CD4-positive, alpha-beta T cell treated with Interleukin-15 for 4 hours (primary cell): ENCODE results near the gene BCKDK.
"Not testable (repeated sequence)": the region's sequence is repeated elsewhere in the genome, so short reads cannot be mapped to it uniquely, and the experiment has no call there.

Experiments used
- DNase-seq: peaks from one replicate; pipeline ENCODE4 v3.0.0-alpha.2; 2020; ENCODE audit warnings: low spot score

Gene BCKDK

DNA sequence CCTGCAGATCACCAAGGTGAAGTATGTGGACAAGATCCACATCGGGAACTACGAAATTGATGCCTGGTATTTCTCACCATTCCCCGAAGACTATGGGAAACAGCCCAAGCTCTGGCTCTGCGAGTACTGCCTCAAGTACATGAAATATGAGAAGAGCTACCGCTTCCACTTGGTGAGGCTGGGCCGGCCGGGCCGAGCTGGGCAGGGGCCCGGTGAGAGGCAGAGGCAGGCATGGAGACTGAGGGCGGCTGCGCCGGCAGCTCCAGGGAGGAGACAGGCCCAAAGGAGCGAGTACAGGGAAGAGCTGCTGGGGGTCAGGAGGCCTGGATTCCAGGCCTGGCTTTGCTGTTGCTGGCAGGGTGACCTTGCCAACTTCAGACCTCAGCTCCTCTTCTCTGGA is 19.0 kb downstream of the BCKDK start:
- DNase-seq, result no peak

- DNase-seq, result no peak
Observed at GRCh38 chr16:31128711-31129567, 20.8 kb downstream of the BCKDK start.

- DNase-seq, result no peak
Observed at GRCh38 chr16:31129568-31130335, 21.6 kb downstream of the BCKDK start.

DNA sequence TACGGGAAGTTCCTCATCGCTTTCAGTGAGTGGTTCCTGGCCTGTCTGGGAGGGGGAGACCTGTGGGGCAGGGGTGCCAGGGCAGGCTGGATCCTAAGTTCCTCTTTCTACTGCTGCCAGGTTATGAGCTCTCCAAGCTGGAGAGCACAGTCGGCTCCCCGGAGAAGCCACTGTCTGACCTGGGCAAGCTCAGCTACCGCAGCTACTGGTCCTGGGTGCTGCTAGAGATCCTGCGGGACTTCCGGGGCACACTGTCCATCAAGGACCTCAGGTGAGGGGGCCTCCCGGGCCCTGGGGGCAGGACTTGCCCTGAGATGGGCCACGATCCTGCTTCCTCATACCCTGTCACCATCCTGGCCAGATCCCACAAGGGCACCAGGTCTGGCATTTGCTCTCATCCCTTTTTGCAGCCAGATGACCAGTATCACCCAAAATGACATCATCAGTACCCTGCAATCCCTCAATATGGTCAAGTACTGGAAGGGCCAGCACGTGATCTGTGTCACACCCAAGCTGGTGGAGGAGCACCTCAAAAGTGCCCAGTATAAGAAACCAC is 22.2 kb downstream of the BCKDK start:
- DNase-seq, result no peak

DNA sequence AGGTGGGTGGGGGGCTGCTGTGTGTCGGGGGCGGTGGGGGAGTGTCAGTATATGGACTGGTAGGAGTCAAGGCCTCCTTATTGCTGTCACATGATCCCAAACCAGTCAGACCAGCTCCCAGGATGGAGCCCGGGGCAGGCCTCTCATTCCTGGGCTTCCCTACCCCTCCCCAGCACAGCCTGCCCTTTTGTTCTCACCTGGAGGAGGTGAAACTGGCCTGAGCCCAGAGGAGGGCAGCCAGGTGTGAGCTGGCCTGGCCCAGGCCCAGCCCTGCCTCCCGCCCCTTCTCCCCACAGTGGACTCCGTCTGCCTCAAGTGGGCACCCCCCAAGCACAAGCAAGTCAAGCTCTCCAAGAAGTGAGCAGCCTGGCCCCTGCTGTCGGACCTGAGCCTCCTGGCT is 22.7 kb downstream of the BCKDK start:
- no peak for DNase-seq

DNA sequence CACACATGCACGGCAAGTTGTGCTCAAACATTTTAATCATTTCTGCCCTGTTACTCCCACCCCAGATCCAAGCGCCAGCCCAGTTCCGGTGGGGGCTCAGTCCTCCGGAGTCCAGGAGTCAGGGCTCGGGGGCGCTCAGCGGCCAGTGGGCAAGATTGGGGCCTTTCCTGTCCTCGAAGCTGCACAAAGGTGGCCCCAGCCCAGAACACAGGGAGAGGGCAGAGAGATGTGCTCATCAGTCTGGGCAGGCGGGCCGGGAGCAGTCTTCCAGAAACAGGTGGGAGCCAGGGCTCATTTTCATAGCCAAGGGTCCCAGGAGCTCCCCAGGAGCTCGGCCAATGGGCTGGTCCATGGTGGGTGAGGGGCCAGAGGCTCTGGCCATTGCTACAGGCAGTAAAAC is 23.2 kb downstream of the BCKDK start:
- DNase-seq, result no peak

DNA sequence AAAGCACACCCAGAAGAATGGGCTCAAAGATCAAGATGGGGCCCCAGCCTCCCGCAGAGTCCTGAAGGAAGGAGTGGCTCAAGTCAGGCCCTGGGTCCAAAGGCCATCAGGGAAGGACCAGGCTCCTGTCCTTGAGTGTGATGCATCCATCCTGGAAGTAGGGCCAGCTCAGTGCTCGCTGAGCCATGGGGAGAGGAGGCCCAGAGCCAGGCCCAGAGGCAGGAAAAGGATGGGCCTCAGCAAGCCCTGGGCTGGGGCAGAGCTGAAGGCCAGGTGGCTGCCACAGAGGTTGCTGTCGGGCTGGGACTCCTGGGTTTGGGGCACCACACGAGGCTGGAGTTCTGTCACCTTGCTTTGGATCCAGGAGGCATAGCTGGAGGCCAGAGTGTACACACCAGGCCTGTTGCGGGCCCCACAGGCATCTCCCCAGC is 23.7 kb downstream of the BCKDK start:
- no peak for DNase-seq

DNA sequence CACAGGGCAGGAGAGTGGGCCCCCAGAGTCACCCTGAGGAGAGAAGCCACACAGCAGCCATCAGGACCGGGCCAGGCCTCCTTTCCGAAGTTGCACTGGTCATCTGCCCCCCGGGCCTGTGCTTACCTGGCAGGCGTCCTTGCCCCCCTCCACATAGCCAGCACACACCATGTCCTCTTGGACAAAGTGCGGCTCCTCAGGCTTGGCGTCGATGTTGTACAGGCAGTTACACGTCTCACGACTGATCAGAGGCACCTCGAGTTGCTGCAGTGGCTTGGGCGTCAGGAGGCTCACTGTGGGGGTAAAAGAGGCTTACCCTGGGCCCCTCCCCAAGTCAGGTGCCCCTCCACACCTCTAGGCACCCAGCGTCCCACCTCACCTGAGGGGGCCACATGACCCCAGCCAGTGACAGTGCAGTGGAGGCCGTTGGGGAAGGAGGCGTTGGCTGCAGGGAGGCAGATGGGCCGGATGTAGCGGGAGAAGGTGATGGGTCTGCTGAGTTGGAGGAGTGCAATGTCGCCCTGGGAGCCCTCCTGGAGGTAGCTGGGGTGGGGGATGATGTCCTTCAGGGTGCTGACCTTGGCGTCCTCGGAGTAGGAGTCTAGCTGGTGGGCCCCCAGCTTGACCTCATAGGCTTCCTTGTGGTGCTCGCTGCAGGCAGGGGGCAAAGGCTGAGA is 24.3 kb downstream of the BCKDK start:
- no peak for DNase-seq

GRCh38 chr16:31133046-31133501 is 24.9 kb downstream of the BCKDK start:
- DNase-seq, result no peak

DNA sequence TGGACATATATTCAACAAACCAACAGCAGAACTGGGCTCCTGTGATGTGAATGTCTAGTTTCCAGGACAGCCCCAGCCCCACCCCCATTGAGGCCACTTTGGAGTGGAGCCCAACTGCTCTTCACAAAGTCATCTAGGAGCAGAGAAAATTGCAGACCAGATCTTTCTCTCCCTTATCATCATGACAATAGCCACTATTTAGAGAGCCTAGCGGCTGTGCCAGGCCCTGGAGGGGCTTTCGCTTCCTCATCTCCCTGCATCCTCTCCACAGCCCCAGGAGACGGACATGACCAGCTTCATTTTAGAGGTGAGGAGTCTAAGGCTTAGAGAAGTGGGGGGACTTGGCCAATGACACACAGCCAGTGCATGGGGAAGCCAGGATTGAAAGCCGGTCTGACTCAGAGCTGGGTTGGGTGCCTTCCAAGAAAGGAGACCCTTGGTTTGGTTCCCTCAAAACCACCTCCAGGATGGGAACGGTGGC is 25.9 kb downstream of the BCKDK start:
- DNase-seq, result no peak

DNA sequence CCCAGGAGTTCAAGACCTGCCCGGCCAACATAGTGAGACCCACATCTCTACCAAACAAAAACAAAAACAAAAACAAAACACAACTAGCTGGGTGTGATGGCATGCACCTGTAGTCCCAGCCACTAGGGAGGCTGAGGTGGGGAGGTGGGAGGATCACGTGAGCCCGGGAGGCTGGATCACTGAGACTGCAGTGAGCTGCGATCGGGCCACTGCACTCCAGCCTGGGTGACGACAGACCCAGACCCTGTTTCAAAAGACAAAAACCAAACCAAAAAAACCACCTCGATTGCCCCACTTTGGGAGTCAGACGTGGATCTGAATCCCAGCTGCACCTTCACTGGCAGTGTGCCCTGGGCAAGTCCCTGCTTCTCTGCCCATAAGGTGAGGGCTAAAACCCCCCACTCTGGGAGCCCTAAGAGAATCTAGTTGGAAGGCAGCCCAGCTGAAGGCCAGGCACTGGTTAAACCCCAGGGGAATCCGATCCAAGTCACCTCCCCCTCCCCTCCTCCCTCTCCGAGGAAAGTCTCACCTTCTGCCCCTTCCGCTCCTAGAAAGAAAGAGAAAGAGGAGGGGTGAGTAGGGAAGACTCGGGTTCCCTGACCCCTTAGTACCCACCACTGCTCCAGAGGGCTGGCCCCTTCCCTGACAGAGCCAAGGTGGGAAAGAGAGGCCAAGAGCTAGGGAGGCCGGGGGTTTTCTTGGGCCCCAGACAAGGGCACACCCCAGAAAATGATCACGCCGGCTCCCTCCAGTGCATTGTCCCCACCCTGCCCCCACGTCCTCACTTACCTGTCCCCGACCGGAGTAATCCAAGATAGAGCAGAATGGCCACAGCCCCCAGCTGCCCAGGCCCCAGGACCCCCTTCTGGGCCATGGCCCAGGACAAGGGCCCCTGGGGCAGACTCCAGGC is 26.7 kb downstream of the BCKDK start:
- no peak for DNase-seq

- DNase-seq, result no peak
Observed at GRCh38 chr16:31135535-31136286, 27.5 kb downstream of the BCKDK start, which contains the start of gene PRSS8. Gene PRSS8, minus strand, starts transcription at chr16:31135727. Its CDS starts 229 bp downstream, at chr16:31135498.

GRCh38 chr16:31136287-31136662 is 28.1 kb downstream of the BCKDK start:
- no peak for DNase-seq

DNA sequence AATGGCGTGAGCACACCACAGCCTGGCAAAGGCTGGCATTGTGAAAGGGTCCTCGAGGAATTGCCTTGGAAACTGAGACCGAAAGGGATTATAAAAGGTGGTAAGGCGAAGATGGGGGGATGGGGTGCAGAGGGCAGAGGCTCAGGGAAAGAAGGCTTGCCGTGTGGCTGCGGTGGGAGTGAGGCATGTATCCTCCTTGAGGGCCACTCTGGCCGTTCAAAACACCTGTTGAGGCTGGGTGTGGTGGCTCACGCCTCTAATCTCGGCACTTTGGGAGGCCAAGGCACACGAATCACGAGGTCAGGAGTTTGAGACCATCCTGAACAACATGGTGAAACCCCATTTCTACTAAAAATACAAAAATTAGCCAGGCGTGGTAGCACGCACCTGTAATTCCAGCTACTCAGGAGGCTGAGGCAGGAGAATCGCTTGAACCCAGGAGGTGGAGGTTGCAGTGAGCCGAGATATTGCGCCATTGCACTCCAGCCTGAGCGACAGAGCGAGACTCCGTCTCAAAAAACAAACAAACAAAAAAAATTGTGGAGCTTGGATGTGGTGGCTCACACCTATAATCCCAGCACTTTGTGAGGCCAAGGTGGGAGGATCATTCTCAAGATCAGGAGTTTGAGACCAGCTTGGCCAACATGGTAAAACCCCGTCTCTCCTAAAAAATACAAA is 28.8 kb downstream of the BCKDK start:
- not testable (repeated sequence) for DNase-seq

DNA sequence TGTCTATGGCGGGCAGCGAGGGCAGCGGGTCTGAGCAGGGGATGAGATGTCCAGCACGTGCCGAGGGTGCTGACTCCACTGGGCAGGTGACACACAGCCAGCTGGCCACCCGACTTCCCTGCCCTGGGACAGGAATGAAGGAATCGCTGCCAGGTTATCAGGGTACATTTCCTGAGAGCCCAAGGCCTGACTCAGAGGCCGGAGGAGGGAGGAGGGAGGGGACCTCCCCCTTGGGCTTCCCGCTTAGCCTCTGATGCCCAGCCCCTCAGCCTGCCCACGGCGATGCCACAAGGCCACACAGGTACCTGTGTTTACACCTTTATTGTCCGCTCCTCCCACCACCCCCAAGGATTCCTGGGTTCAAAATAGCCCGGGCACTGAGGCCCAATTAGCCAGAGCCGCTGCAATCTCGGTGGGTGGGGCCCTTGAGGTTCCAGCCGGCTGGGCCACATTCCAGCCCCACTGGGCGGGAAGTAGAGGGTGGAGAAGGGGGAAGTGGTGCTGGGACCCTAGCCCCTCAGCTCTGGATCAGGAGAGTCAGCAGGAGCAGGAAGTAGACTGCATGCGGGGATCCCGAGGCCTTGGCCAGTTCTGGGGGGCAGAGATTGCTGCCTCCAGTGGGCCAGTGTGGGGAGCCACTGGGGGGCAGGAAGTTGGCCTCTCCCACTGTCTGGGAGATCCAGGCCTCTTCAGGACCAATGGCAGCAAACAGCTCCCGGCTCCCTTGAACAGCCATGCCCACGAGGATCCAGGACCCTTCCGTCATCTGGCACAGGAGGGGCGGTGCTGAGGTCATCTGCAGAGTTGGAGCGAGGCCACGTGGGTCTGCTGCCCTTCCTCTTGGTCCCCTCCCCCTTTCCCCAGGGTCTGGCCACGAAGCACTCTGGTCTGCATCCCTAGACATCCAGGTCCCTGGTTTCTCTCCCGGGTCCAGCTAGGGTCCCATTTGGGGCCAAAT is 30.7 kb downstream of the BCKDK start:
- no peak for DNase-seq

GRCh38 chr16:31141071-31141469 is 32.9 kb downstream of the BCKDK start:
- not testable (repeated sequence) for DNase-seq

- DNase-seq, result no peak
Observed at GRCh38 chr16:31141489-31142108, 33.4 kb downstream of the BCKDK start.
